Ecto neural progenitor cell (in vitro differentiated cells): ENCODE data around the gene OR4D10.

Source experiments
- DNase-seq: peaks from one replicate; pipeline ENCODE4 v3.0.0-alpha.2; 2018; ENCODE audit warnings: low spot score

The OR4D10 gene

GRCh38 chr11:59528711-59529110 is 55.6 kb downstream of the OR4D10 start:
- no peak for DNase-seq
